HEK293 (cell line): ENCODE measurements around the gene ST6GALNAC6.

Experiments used
- HOXA7 ChIP-seq: sonication (generic); formaldehyde crosslinking; IDR thresholded peaks from 2 replicates; pipeline ENCODE4 v1.8.1; 2022; ENCODE audit warnings: missing genetic modification reagents, borderline replicate concordance
- KLF9 ChIP-seq: fragments of 450-650 bp; formaldehyde crosslinking; IDR thresholded peaks from 2 replicates; pipeline ENCODE4 v1.5.1; 2016; ENCODE audit warnings: missing biosample characterization, missing genetic modification characterization, low read depth
- PRDM1 ChIP-seq: fragments of 450-650 bp; formaldehyde crosslinking; IDR thresholded peaks from 2 replicates; pipeline ENCODE4; 2016; ENCODE audit warnings: missing biosample characterization, missing genetic modification characterization
- ZBTB8A ChIP-seq: fragments of 450-650 bp; formaldehyde crosslinking; IDR thresholded peaks from 2 replicates; pipeline ENCODE4 v1.5.1; 2016; ENCODE audit warnings: missing biosample characterization, missing genetic modification characterization
- ZFP69B ChIP-seq: fragments of 450-650 bp; formaldehyde crosslinking; IDR thresholded peaks from 2 replicates; pipeline ENCODE4 v1.5.1; 2016; ENCODE audit warnings: missing biosample characterization, missing genetic modification characterization
- ZNF202 ChIP-seq: fragments of 450-650 bp; formaldehyde crosslinking; IDR thresholded peaks from 2 replicates; pipeline ENCODE4 v1.5.1; 2016; ENCODE audit warnings: missing biosample characterization, missing genetic modification characterization, borderline replicate concordance
- ZNF239 ChIP-seq: fragments of 450-650 bp; formaldehyde crosslinking; IDR thresholded peaks from 2 replicates; pipeline ENCODE4 v1.5.1; 2016; ENCODE audit warnings: missing biosample characterization, missing genetic modification characterization
- ZNF311 ChIP-seq: fragments of 450-650 bp; formaldehyde crosslinking; IDR thresholded peaks from 2 replicates; pipeline ENCODE4 v1.5.1; 2017; ENCODE audit warnings: missing biosample characterization, missing genetic modification characterization, borderline replicate concordance
- ZNF391 ChIP-seq: fragments of 450-650 bp; formaldehyde crosslinking; IDR thresholded peaks from 2 replicates; pipeline ENCODE4 v1.5.1; 2016; ENCODE audit warnings: low read depth, missing biosample characterization, missing genetic modification characterization, borderline replicate concordance
- ZNF585B ChIP-seq: fragments of 450-650 bp; formaldehyde crosslinking; IDR thresholded peaks from 2 replicates; pipeline ENCODE4 v1.5.1; 2016; ENCODE audit warnings: missing biosample characterization, missing genetic modification characterization
- ZNF629 ChIP-seq: fragments of 450-650 bp; formaldehyde crosslinking; IDR thresholded peaks from 2 replicates; pipeline ENCODE4 v1.5.1; 2017; ENCODE audit warnings: missing biosample characterization, missing genetic modification characterization
- TF ChIP-seq, protein P1 (sequence below): fragments of 450-650 bp; formaldehyde crosslinking; IDR thresholded peaks from 2 replicates; pipeline ENCODE4 v1.5.1; 2016; ENCODE audit warnings: missing biosample characterization, missing genetic modification characterization
- TF ChIP-seq, protein P2 (sequence below): fragments of 450-650 bp; formaldehyde crosslinking; IDR thresholded peaks from 2 replicates; pipeline ENCODE4 v1.5.1; 2016; ENCODE audit warnings: missing biosample characterization, missing genetic modification characterization
- TF ChIP-seq, protein P3 (sequence below): fragments of 450-650 bp; formaldehyde crosslinking; optimal IDR thresholded peaks from 2 replicates; pipeline ENCODE3; 2016; ENCODE audit warnings: missing biosample characterization, mild to moderate bottlenecking, missing genetic modification characterization
- TF ChIP-seq, protein P4 (sequence below): fragments of 450-650 bp; formaldehyde crosslinking; IDR thresholded peaks from 2 replicates; pipeline ENCODE4 v1.5.1; 2016; ENCODE audit warnings: missing biosample characterization, missing genetic modification characterization
- TF ChIP-seq, protein P5 (sequence below): fragments of 450-650 bp; formaldehyde crosslinking; IDR thresholded peaks from 2 replicates; pipeline ENCODE4 v1.5.1; 2016; ENCODE audit warnings: missing biosample characterization, missing genetic modification characterization, low read depth
- TF ChIP-seq, protein P6 (sequence below): fragments of 450-650 bp; formaldehyde crosslinking; IDR thresholded peaks from 2 replicates; pipeline ENCODE4 v1.5.1; 2016; ENCODE audit warnings: missing biosample characterization, missing genetic modification characterization, low read depth
- TF ChIP-seq, protein P7 (sequence below): fragments of 450-650 bp; formaldehyde crosslinking; conservative IDR thresholded peaks from 2 replicates; pipeline ENCODE4 v1.5.1; 2016; ENCODE audit warnings: low read depth, missing biosample characterization, missing genetic modification characterization
- TF ChIP-seq, protein P8 (sequence below): fragments of 450-650 bp; formaldehyde crosslinking; IDR thresholded peaks from 2 replicates; pipeline ENCODE4 v1.5.1; 2017; ENCODE audit warnings: missing biosample characterization, missing genetic modification characterization
- TF ChIP-seq, protein P9 (sequence below): fragments of 450-650 bp; formaldehyde crosslinking; IDR thresholded peaks from 2 replicates; pipeline ENCODE4 v1.5.1; 2016; ENCODE audit warnings: missing biosample characterization, missing genetic modification characterization

Gene ST6GALNAC6

DNA sequence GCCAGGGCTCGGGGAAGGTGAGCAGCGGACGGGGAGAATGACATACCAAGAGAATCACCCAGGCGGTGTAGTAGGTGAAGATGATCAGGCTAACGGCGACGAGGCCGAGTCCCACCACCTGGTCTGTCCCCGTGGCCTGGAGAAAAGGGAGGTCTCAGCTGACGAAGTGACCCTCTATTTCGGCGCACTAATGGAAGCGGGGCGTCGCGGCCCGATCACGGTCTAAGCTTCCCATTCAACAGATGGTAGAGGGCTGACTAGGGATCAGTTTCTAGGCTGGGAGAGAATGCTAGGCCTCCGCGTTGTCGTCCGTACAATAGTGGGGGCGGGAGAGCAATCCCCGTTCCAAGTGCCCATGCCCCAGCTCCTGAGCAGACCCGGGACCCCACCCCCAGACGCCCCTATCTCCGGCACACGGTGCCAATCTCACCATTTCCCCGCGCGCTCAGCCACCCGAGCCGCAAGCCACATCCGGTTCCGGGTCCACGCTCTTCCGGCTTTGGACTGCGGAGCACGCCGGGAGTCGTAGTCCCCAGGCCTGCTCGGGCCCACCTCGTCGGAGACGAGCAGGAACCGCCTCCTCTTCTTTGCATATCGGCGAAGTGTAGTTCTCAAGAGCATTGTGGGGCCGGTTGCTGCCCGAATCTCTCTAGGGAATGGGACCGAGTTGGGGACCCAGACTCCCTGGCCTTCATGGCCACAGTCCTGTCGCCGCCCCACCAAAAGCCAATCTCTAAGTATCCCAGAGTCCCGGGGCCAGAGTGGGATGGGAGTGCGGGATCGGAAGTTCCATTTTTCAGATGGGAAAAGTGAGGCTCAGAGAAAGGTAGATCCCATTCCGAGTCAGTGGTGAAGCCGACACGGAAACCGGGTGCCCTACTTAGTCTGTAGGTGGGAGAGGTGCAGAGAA lies 38.2 kb upstream of the ST6GALNAC6 start, which contains the start of gene DPM2 (continued):
- TF ChIP-seq, protein P1, sequence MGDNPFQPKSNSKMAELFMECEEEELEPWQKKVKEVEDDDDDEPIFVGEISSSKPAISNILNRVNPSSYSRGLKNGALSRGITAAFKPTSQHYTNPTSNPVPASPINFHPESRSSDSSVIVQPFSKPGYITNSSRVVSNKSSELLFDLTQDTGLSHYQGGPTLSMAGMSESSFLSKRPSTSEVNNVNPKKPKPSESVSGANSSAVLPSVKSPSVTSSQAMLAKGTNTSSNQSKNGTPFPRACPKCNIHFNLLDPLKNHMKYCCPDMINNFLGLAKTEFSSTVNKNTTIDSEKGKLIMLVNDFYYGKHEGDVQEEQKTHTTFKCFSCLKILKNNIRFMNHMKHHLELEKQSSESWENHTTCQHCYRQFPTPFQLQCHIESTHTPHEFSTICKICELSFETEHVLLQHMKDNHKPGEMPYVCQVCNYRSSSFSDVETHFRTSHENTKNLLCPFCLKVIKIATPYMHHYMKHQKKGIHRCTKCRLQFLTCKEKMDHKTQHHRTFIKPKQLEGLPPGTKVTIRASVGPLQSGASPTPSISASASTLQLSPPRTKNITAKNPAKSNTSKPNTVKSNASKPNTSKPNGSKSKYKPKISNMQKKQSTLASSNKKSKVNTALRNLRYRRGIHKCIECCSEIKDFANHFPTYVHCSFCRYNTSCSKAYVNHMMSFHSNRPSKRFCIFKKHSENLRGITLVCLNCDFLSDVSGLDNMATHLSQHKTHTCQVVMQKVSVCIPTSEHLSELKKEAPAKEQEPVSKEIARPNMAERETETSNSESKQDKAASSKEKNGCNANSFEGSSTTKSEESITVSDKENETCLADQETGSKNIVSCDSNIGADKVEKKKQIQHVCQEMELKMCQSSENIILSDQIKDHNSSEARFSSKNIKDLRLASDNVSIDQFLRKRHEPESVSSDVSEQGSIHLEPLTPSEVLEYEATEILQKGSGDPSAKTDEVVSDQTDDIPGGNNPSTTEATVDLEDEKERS (tag by site-specific recombination): no peak
- TF ChIP-seq, protein P2, sequence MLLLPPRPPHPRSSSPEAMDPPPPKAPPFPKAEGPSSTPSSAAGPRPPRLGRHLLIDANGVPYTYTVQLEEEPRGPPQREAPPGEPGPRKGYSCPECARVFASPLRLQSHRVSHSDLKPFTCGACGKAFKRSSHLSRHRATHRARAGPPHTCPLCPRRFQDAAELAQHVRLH: 0 out of 2 replicates have a peak, but pooled peaks have one; percentile 60
- TF ChIP-seq ZFP69B (peak; percentile 83), ZBTB8A (peak; percentile 23; the same call in 1 of the 2 replicates), PRDM1 (no peak), ZNF311 (tag by site-specific recombination) (no peak), HOXA7 (no peak), ZNF585B (tag by site-specific recombination) (no peak), ZNF391 (tag by site-specific recombination) (no peak), ZNF629 (tag by site-specific recombination) (peak; percentile 54; the same call in 1 of the 2 replicates), ZNF239 (tag by site-specific recombination) (no peak), KLF9 (tag by site-specific recombination) (peak; percentile 21; the same call in 1 of the 2 replicates), ZNF202 (tag by site-specific recombination) (no peak)
- TF ChIP-seq, protein P3, sequence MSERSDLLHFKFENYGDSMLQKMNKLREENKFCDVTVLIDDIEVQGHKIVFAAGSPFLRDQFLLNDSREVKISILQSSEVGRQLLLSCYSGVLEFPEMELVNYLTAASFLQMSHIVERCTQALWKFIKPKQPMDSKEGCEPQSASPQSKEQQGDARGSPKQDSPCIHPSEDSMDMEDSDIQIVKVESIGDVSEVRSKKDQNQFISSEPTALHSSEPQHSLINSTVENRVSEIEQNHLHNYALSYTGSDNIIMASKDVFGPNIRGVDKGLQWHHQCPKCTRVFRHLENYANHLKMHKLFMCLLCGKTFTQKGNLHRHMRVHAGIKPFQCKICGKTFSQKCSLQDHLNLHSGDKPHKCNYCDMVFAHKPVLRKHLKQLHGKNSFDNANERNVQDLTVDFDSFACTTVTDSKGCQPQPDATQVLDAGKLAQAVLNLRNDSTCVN (tag by site-specific recombination): peak; percentile 48
- TF ChIP-seq, protein P4, sequence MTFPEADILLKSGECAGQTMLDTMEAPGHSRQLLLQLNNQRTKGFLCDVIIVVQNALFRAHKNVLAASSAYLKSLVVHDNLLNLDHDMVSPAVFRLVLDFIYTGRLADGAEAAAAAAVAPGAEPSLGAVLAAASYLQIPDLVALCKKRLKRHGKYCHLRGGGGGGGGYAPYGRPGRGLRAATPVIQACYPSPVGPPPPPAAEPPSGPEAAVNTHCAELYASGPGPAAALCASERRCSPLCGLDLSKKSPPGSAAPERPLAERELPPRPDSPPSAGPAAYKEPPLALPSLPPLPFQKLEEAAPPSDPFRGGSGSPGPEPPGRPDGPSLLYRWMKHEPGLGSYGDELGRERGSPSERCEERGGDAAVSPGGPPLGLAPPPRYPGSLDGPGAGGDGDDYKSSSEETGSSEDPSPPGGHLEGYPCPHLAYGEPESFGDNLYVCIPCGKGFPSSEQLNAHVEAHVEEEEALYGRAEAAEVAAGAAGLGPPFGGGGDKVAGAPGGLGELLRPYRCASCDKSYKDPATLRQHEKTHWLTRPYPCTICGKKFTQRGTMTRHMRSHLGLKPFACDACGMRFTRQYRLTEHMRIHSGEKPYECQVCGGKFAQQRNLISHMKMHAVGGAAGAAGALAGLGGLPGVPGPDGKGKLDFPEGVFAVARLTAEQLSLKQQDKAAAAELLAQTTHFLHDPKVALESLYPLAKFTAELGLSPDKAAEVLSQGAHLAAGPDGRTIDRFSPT: peak; percentile 80
- TF ChIP-seq, protein P5, sequence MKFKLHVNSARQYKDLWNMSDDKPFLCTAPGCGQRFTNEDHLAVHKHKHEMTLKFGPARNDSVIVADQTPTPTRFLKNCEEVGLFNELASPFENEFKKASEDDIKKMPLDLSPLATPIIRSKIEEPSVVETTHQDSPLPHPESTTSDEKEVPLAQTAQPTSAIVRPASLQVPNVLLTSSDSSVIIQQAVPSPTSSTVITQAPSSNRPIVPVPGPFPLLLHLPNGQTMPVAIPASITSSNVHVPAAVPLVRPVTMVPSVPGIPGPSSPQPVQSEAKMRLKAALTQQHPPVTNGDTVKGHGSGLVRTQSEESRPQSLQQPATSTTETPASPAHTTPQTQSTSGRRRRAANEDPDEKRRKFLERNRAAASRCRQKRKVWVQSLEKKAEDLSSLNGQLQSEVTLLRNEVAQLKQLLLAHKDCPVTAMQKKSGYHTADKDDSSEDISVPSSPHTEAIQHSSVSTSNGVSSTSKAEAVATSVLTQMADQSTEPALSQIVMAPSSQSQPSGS (tag by site-specific recombination): no peak
- TF ChIP-seq, protein P6, sequence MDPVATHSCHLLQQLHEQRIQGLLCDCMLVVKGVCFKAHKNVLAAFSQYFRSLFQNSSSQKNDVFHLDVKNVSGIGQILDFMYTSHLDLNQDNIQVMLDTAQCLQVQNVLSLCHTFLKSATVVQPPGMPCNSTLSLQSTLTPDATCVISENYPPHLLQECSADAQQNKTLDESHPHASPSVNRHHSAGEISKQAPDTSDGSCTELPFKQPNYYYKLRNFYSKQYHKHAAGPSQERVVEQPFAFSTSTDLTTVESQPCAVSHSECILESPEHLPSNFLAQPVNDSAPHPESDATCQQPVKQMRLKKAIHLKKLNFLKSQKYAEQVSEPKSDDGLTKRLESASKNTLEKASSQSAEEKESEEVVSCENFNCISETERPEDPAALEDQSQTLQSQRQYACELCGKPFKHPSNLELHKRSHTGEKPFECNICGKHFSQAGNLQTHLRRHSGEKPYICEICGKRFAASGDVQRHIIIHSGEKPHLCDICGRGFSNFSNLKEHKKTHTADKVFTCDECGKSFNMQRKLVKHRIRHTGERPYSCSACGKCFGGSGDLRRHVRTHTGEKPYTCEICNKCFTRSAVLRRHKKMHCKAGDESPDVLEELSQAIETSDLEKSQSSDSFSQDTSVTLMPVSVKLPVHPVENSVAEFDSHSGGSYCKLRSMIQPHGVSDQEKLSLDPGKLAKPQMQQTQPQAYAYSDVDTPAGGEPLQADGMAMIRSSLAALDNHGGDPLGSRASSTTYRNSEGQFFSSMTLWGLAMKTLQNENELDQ (tag by site-specific recombination): no peak
- TF ChIP-seq, protein P7, sequence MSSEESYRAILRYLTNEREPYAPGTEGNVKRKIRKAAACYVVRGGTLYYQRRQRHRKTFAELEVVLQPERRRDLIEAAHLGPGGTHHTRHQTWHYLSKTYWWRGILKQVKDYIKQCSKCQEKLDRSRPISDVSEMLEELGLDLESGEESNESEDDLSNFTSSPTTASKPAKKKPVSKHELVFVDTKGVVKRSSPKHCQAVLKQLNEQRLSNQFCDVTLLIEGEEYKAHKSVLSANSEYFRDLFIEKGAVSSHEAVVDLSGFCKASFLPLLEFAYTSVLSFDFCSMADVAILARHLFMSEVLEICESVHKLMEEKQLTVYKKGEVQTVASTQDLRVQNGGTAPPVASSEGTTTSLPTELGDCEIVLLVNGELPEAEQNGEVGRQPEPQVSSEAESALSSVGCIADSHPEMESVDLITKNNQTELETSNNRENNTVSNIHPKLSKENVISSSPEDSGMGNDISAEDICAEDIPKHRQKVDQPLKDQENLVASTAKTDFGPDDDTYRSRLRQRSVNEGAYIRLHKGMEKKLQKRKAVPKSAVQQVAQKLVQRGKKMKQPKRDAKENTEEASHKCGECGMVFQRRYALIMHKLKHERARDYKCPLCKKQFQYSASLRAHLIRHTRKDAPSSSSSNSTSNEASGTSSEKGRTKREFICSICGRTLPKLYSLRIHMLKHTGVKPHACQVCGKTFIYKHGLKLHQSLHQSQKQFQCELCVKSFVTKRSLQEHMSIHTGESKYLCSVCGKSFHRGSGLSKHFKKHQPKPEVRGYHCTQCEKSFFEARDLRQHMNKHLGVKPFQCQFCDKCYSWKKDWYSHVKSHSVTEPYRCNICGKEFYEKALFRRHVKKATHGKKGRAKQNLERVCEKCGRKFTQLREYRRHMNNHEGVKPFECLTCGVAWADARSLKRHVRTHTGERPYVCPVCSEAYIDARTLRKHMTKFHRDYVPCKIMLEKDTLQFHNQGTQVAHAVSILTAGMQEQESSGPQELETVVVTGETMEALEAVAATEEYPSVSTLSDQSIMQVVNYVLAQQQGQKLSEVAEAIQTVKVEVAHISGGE (tag by site-specific recombination): peak; percentile 96
- TF ChIP-seq, protein P8, sequence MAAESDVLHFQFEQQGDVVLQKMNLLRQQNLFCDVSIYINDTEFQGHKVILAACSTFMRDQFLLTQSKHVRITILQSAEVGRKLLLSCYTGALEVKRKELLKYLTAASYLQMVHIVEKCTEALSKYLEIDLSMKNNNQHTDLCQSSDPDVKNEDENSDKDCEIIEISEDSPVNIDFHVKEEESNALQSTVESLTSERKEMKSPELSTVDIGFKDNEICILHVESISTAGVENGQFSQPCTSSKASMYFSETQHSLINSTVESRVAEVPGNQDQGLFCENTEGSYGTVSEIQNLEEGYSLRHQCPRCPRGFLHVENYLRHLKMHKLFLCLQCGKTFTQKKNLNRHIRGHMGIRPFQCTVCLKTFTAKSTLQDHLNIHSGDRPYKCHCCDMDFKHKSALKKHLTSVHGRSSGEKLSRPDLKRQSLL (tag by site-specific recombination): no peak
- TF ChIP-seq, protein P9, sequence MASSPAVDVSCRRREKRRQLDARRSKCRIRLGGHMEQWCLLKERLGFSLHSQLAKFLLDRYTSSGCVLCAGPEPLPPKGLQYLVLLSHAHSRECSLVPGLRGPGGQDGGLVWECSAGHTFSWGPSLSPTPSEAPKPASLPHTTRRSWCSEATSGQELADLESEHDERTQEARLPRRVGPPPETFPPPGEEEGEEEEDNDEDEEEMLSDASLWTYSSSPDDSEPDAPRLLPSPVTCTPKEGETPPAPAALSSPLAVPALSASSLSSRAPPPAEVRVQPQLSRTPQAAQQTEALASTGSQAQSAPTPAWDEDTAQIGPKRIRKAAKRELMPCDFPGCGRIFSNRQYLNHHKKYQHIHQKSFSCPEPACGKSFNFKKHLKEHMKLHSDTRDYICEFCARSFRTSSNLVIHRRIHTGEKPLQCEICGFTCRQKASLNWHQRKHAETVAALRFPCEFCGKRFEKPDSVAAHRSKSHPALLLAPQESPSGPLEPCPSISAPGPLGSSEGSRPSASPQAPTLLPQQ (tag by site-specific recombination): peak; percentile 84
